Neuronal stem cell (in vitro differentiated cells): ENCODE measurements around the gene MANSC1. TPM values are rescaled to one million over a fixed set of nuclear protein-coding genes. Genes with fewer than 3 reads are reported as not detected.

Experiments
- DNase-seq: peaks from one replicate; pipeline ENCODE4 v3.0.0-alpha.2; 2013; ENCODE audit warnings: low spot score
- H2AFZ ChIP-seq: one replicate; pipeline ENCODE4 v1.6.1; 2013; ENCODE audit warnings: mild to moderate bottlenecking, low read length, inconsistent platforms
- H2AK5ac ChIP-seq: 2 replicates; pipeline ENCODE4 v1.6.1; 2013; ENCODE audit warnings: low read depth, mild to moderate bottlenecking, inconsistent platforms, low read length, moderate library complexity, mixed read lengths
- H2BK120ac ChIP-seq: 2 replicates; pipeline ENCODE4 v1.6.1; 2013; ENCODE audit warnings: low read depth, mild to moderate bottlenecking, inconsistent platforms, low read length, moderate library complexity, mixed read lengths
- H2BK12ac ChIP-seq: one replicate; pipeline ENCODE4 v1.6.1; 2013; ENCODE audit warnings: low read length, inconsistent platforms
- H2BK15ac ChIP-seq: 2 replicates; pipeline ENCODE4 v1.6.1; 2013; ENCODE audit warnings: mild to moderate bottlenecking, low read length, inconsistent platforms, mixed read lengths
- H2BK5ac ChIP-seq: one replicate; pipeline ENCODE4 v1.6.1; 2013; ENCODE audit warnings: inconsistent platforms, mild to moderate bottlenecking, low read length, moderate library complexity
- H3K14ac ChIP-seq: one replicate; pipeline ENCODE4 v1.6.1; 2013; ENCODE audit warnings: low read length, inconsistent platforms
- H3K18ac ChIP-seq: 2 replicates; pipeline ENCODE4 v1.6.1; 2013; ENCODE audit warnings: low read length, inconsistent platforms
- H3K23ac ChIP-seq: 2 replicates; pipeline ENCODE4 v1.6.1; 2013; ENCODE audit warnings: low read depth, mild to moderate bottlenecking, mixed read lengths, low read length, inconsistent platforms; ENCODE audit not compliant: poor library complexity
- H3K27ac ChIP-seq: replicated peaks from 3 replicates; pipeline ENCODE4 v1.5.1; 2013; ENCODE audit warnings: low read length, inconsistent platforms
- H3K27me3 ChIP-seq, 3 experiments: 2 replicates each; pipeline ENCODE4 v1.6.1; 2013; ENCODE audit warnings: low read length in 3 of 3, mild to moderate bottlenecking in 2 of 3, inconsistent platforms in 1 of 3, low read depth in 1 of 3, mixed read lengths in 1 of 3, moderate library complexity in 1 of 3; ENCODE audit not compliant: control insufficient read depth in 3 of 3, insufficient read depth in 3 of 3
- H3K36me3 ChIP-seq, 2 donors: replicated peaks in 1 of 2; 2 replicates each; pipeline ENCODE4 v1.6.1; 2013; ENCODE audit warnings: low read length in 2 of 2; ENCODE audit not compliant: control insufficient read depth in 2 of 2, insufficient read depth in 2 of 2
- H3K4ac ChIP-seq: 2 replicates; pipeline ENCODE4 v1.6.1; 2013; ENCODE audit warnings: inconsistent platforms, mild to moderate bottlenecking, low read length, moderate library complexity
- H3K4me1 ChIP-seq, 2 donors: 1 replicate in 1 of 2; 2 replicates in 1 of 2; pipeline ENCODE4 v1.6.1; 2013; ENCODE audit warnings: low read length in 2 of 2, low read depth in 1 of 2; ENCODE audit not compliant: control insufficient read depth in 2 of 2, insufficient read depth in 1 of 2
- H3K4me2 ChIP-seq: one replicate; pipeline ENCODE4 v1.6.1; 2013; ENCODE audit warnings: mild to moderate bottlenecking, low read length, inconsistent platforms; ENCODE audit not compliant: insufficient read depth, poor library complexity, severe bottlenecking
- H3K4me3 ChIP-seq, 2 donors: 2 replicates each; pipeline ENCODE4 v1.5.1; 2013; ENCODE audit warnings: low read length in 2 of 2, mild to moderate bottlenecking in 2 of 2, inconsistent platforms in 1 of 2, moderate library complexity in 1 of 2
- H3K79me1 ChIP-seq: one replicate; pipeline ENCODE4 v1.6.1; 2013; ENCODE audit warnings: low read depth, mild to moderate bottlenecking, inconsistent platforms, low read length, moderate library complexity
- H3K9ac ChIP-seq: one replicate; pipeline ENCODE4 v1.6.1; 2013; ENCODE audit warnings: mild to moderate bottlenecking, low read depth, low read length, inconsistent platforms; ENCODE audit not compliant: poor library complexity
- H3K9me3 ChIP-seq, 2 donors: replicated peaks in 1 of 2; 2 replicates each; pipeline versions ENCODE3 to v1.6.1; 2013; ENCODE audit warnings: low read length in 2 of 2, mild to moderate bottlenecking in 2 of 2, inconsistent platforms in 1 of 2, low read depth in 1 of 2, mixed read lengths in 1 of 2, moderate library complexity in 1 of 2; ENCODE audit not compliant: control insufficient read depth in 2 of 2, insufficient read depth in 1 of 2
- H4K8ac ChIP-seq: one replicate; pipeline ENCODE4 v1.6.1; 2013; ENCODE audit warnings: low read depth, mild to moderate bottlenecking, inconsistent platforms, low read length, moderate library complexity
- H4K91ac ChIP-seq: one replicate; pipeline ENCODE4 v1.6.1; 2013; ENCODE audit warnings: low read length, low read depth, mild to moderate bottlenecking, inconsistent platforms; ENCODE audit not compliant: poor library complexity
- WGBS, 2 donors: extraction: QIAGEN DNeasy Blood & Tissue Kit; methylation state at CpG; one replicate each; pipeline ENCODE4 v1.1.7; 2013; ENCODE audit warnings: missing lambda C conversion rate in 2 of 2, mixed read lengths in 1 of 2; ENCODE audit not compliant: insufficient read length in 2 of 2, insufficient replicate concordance in 1 of 2; ENCODE audit errors: extremely low coverage in 2 of 2; 5-methylcytosine and 5-hydroxymethylcytosine counted together
- polyA plus RNA-seq, 2 experiments: library from polyadenylated mRNA; stranded (reverse); fragments of 200-250 nt; gene quantifications; one replicate each; pipeline ENCODE4 v1.2.3, GENCODE V29; 2013

Gene MANSC1
- 9.1 TPM for polyA plus RNA-seq (2013, experiment 1 of 2)
- polyA plus RNA-seq (2013, experiment 2 of 2), result 8.5 TPM

- Histone ChIP-seq H3K9ac (peak within 1 kb of the TSS; percentile 91), H3K36me3 (no peaks in the 10 kb centered on the region), H2AK5ac (peak within 1 kb of the TSS; percentile 13), H4K8ac (no peak within 1 kb of the TSS), H2BK12ac (peak within 1 kb of the TSS; percentile 77), H3K27me3 (no peaks in the 10 kb centered on the region), H3K27ac (peak within 1 kb of the TSS; percentile 34), H3K14ac (peak within 1 kb of the TSS; percentile 90), H3K18ac (peak within 1 kb of the TSS; percentile 96), H3K9me3 (peaks cover 0 to 2% of the 10 kb centered on the region in 2 donors), H3K79me1 (no peaks in the 10 kb centered on the region), H2BK120ac (peak within 1 kb of the TSS; percentile 55), H3K4me1 (peaks cover 3 to 7% of the 10 kb centered on the region in 2 donors), H3K4ac (no peak within 1 kb of the TSS), H3K4me2 (peak within 1 kb of the TSS; percentile 84), H2AFZ (peak within 1 kb of the TSS; percentile 94), H2BK5ac (no peak within 1 kb of the TSS), H2BK15ac (peak within 1 kb of the TSS; percentile 100), H4K91ac (peak within 1 kb of the TSS; percentile 32), H3K4me3 (peak within 1 kb of the TSS; percentile 63 to 86), H3K23ac (peak within 1 kb of the TSS; percentile 49)
- DNase-seq, result peak; percentile 49
- no CpG with 5 or more reads among the region's 68 CpGs for WGBS, 2 donors
These were observed at the start of gene MANSC1 for GRCh38 chr12:12349711-12350665. MANSC1 (minus strand) TSS chr12:12350242; CDS start chr12:12343314, 6,928 bp downstream.

DNA sequence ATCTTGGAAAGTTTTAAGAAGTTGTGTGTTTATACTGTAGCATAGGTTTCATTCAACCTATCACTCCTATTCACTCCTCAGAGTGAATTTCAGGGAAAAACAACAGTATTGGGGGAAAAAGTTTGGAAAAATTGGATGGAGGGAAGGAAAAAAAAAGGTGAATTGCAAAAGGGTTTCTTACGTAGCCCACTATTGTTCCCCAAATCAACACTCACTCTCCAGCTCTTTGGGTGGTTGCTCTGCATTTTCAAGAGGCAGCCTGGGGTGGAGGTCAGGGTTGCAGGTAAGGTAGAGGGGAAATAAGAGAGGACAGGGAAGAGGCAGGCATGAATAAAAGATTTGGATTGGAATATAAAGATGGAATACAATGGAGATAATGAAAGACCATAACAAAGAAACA is 49.1 kb upstream of the MANSC1 start:
- H3K27ac ChIP-seq, result no peak overlapping the region
- H3K27me3 ChIP-seq, result no peaks in the 10 kb centered on the region
- H3K18ac ChIP-seq, result no peak overlapping the region
- H3K4me3 ChIP-seq, result no peak overlapping the region
- no peak overlapping the region for H3K14ac ChIP-seq
- H3K79me1 ChIP-seq, result no peaks in the 10 kb centered on the region
- no peak overlapping the region for H2BK120ac ChIP-seq
- WGBS, 2 donors, result no CpG with 5 or more reads among the region's 1 CpG
- no peaks in the 10 kb centered on the region for H3K36me3 ChIP-seq
- no peak overlapping the region for H2BK15ac ChIP-seq
- H3K9me3 ChIP-seq, result no peaks in the 10 kb centered on the region
- H2AFZ ChIP-seq, result no peak overlapping the region
- H3K4me1 ChIP-seq, result peaks cover 0 to 3% of the 10 kb centered on the region in 2 donors
- H2BK12ac ChIP-seq, result no peak overlapping the region
- DNase-seq, result no peak
- no peak overlapping the region for H3K4me2 ChIP-seq
- no peak overlapping the region for H3K23ac ChIP-seq
- H4K8ac ChIP-seq, result no peak overlapping the region
- no peak overlapping the region for H2AK5ac ChIP-seq
- no peak overlapping the region for H3K9ac ChIP-seq
- H4K91ac ChIP-seq, result no peak overlapping the region
- H2BK5ac ChIP-seq, result no peak overlapping the region
- H3K4ac ChIP-seq, result no peak overlapping the region

DNA sequence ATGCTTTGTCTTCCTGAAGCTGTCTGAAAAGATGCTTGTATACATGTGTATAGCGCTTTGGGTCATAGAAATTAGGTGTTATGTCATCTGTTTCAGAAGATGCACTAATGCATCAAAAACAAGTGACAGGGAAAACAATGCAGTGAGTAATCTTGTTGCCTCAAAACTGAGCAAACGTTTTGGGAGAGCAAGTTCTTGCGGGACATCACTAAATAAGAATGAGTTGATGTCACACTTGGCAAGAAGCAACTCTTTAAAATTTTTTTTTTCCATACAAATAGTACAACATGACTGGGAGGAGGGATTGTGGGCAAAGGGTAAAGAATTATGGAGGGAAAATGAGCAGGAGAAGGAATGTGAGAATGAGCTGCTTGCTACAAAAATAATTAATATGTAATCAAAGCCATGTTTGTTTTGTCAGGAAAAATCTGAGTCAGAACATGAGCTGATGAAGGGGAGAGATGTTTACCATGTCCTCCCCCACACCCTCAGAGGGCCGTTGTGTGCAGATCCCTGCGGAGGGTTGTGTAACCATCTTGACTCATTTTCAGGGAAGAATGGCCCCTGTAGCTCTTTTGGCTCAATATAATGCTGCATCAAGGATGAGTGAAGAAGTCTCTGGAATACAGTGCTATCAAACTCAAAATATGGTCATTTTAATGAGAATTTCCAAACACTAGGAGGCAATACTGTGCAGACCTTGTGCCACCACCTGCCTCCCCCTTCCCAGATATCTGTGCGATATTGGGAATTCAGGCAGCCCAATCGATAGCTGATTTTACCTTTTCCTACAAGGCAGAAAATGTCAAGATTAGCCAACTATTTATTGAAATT is 48.2 kb upstream of the MANSC1 start:
- H3K9ac ChIP-seq, result no peak overlapping the region
- no peak overlapping the region for H2AK5ac ChIP-seq
- no peak overlapping the region for H2BK120ac ChIP-seq
- H3K79me1 ChIP-seq, result no peaks in the 10 kb centered on the region
- H2BK12ac ChIP-seq, result no peak overlapping the region
- peaks cover 0 to 3% of the 10 kb centered on the region in 2 donors for H3K4me1 ChIP-seq
- H3K14ac ChIP-seq, result no peak overlapping the region
- H2AFZ ChIP-seq, result no peak overlapping the region
- no peak overlapping the region for H3K4me2 ChIP-seq
- H3K27ac ChIP-seq, result no peak overlapping the region
- no peaks in the 10 kb centered on the region for H3K36me3 ChIP-seq
- no peak overlapping the region for H3K18ac ChIP-seq
- no peaks in the 10 kb centered on the region for H3K9me3 ChIP-seq
- no peak overlapping the region for H3K4me3 ChIP-seq
- no peak overlapping the region for H3K23ac ChIP-seq
- no CpG with 5 or more reads among the region's 7 CpGs for WGBS, 2 donors
- no peak overlapping the region for H3K4ac ChIP-seq
- no peak overlapping the region for H2BK15ac ChIP-seq
- no peak overlapping the region for H2BK5ac ChIP-seq
- no peak overlapping the region for H4K91ac ChIP-seq
- no peak for DNase-seq
- no peak overlapping the region for H4K8ac ChIP-seq
- H3K27me3 ChIP-seq, result no peaks in the 10 kb centered on the region
